HepG2 (cell line): ENCODE measurements around the gene KCNIP3. TPM values are rescaled to one million over a fixed set of nuclear protein-coding genes. Genes with fewer than 3 reads are reported as not detected.
A peak's percentile ranks its signal among the peaks of the same experiment; 100 is the strongest.

ENCODE experiments used
- ARID2 ChIP-seq: sonication (generic); formaldehyde crosslinking; IDR thresholded peaks from 2 replicates; pipeline ENCODE4 v1.8.1; 2022; ENCODE audit warnings: mild to moderate bottlenecking, missing genetic modification reagents, borderline replicate concordance
- EHMT2 ChIP-seq: fragments of 200-600 bp; sonication (generic); IDR thresholded peaks from 2 replicates; pipeline ENCODE4 v1.7.0; 2017; ENCODE audit warnings: antibody characterized with exemption, low read depth, low read length, borderline replicate concordance
- FOSL1 ChIP-seq: sonication (generic); formaldehyde crosslinking; IDR thresholded peaks from 2 replicates; pipeline ENCODE4 v1.9.0; 2021; ENCODE audit warnings: missing genetic modification reagents, borderline replicate concordance
- GATAD1 ChIP-seq: IDR thresholded peaks from 2 replicates; pipeline ENCODE4 v1.6.1; 2016; ENCODE audit warnings: missing genetic modification reagents, missing compliant biosample characterization
- HOXA5 ChIP-seq: sonication (generic); formaldehyde crosslinking; IDR thresholded peaks from 2 replicates; pipeline ENCODE4 v1.4.0; 2020; ENCODE audit warnings: missing genetic modification reagents
- KAT8 ChIP-seq: IDR thresholded peaks from 2 replicates; pipeline ENCODE4 v1.6.1; 2016; ENCODE audit warnings: missing genetic modification reagents, missing compliant biosample characterization
- KLF15 ChIP-seq: sonication (generic); formaldehyde crosslinking; IDR thresholded peaks from 2 replicates; pipeline ENCODE4 v1.8.1; 2023; ENCODE audit warnings: borderline replicate concordance, mild to moderate bottlenecking, inconsistent platforms, missing genetic modification reagents, mixed read lengths
- MYC ChIP-seq: sonication (generic); formaldehyde crosslinking; IDR thresholded peaks from 2 replicates; pipeline ENCODE4 v1.9.0; 2021; ENCODE audit warnings: missing genetic modification reagents, borderline replicate concordance
- POLR2A ChIP-seq, 2 experiments: IDR thresholded peaks; 2 replicates each; pipeline ENCODE4 v1.6.1; 2011; ENCODE audit warnings: low read depth in 2 of 2, low read length in 2 of 2, mild to moderate bottlenecking in 1 of 2, moderate library complexity in 1 of 2; ENCODE audit not compliant: insufficient read depth in 1 of 2
- RBM39 ChIP-seq: fragments of 200-400 bp; formaldehyde crosslinking; IDR thresholded peaks from one replicate; pipeline ENCODE4 v1.6.1; 2018; ENCODE audit warnings: antibody characterized with exemption, mild to moderate bottlenecking, low read depth, low read length; ENCODE audit not compliant: poor library complexity, severe bottlenecking
- SP4 ChIP-seq: sonication (generic); formaldehyde crosslinking; IDR thresholded peaks from 2 replicates; pipeline ENCODE4 v1.8.1; 2023; ENCODE audit warnings: mild to moderate bottlenecking, missing genetic modification reagents
- TARDBP ChIP-seq: sonication (generic); formaldehyde crosslinking; IDR thresholded peaks from 2 replicates; pipeline ENCODE4 v1.8.0; 2022; ENCODE audit warnings: mild to moderate bottlenecking, missing genetic modification reagents
- XRCC5 ChIP-seq: fragments of 200-400 bp; formaldehyde crosslinking; optimal IDR thresholded peaks from 2 replicates; pipeline ENCODE3; 2017; ENCODE audit warnings: mild to moderate bottlenecking, low read length
- ZNF777 ChIP-seq: sonication (generic); formaldehyde crosslinking; IDR thresholded peaks from 2 replicates; pipeline ENCODE4 v1.4.0; 2020; ENCODE audit warnings: missing genetic modification reagents
- ZNF788 ChIP-seq: sonication (generic); formaldehyde crosslinking; IDR thresholded peaks from 2 replicates; pipeline ENCODE4 v1.5.0; 2020; ENCODE audit warnings: mild to moderate bottlenecking, missing genetic modification reagents, borderline replicate concordance
- polyA plus RNA-seq, 8 experiments: library from polyadenylated mRNA; depleted of rRNA in 3 of 8; stranded (reverse) in 7 of 8; unstranded in 1 of 8; fragments of >200 nt; fragmentation: Illumina TruSeq in 4 of 8; extraction: Trizol in 4 of 8; gene quantifications; 2 replicates each; pipeline versions ENCODE4 v1.2.1 to v1.2.3, GENCODE V29; 2011 to 2016; ENCODE audit warnings: low read depth in 4 of 8, missing spikeins in 1 of 8, mixed read lengths in 1 of 8; ENCODE audit not compliant: insufficient read depth in 1 of 8
- total RNA-seq, 5 experiments: library from RNA; depleted of rRNA; stranded (reverse); fragments of >200 nt; fragmentation: Illumina TruSeq; extraction: Trizol; gene quantifications; 2 replicates each; pipeline ENCODE4 v1.2.3, GENCODE V29; 2016; ENCODE audit warnings: low read depth in 1 of 5
- TF ChIP-seq, protein P1 (sequence below): sonication (generic); formaldehyde crosslinking; IDR thresholded peaks from 2 replicates; pipeline ENCODE4 v1.4.0; 2020; ENCODE audit warnings: mild to moderate bottlenecking, missing genetic modification reagents
- TF ChIP-seq, protein P2 (sequence below): IDR thresholded peaks from 2 replicates; pipeline ENCODE4 v1.6.1; 2016; ENCODE audit warnings: control low read depth
- TF ChIP-seq, protein P3 (sequence below): sonication (generic); formaldehyde crosslinking; IDR thresholded peaks from 2 replicates; pipeline ENCODE4 v1.5.1; 2020; ENCODE audit warnings: mild to moderate bottlenecking, missing genetic modification reagents
- TF ChIP-seq, protein P4 (sequence below): sonication (generic); formaldehyde crosslinking; IDR thresholded peaks from 2 replicates; pipeline ENCODE4 v1.9.0; 2022; ENCODE audit warnings: missing genetic modification reagents, mild to moderate bottlenecking, borderline replicate concordance

KCNIP3 gene
- total and polyA plus RNA-seq, 2 of the 13 experiments (the other 11 are each of a cell fraction or from before 2014, with no cell fraction given) = not detected

DNA sequence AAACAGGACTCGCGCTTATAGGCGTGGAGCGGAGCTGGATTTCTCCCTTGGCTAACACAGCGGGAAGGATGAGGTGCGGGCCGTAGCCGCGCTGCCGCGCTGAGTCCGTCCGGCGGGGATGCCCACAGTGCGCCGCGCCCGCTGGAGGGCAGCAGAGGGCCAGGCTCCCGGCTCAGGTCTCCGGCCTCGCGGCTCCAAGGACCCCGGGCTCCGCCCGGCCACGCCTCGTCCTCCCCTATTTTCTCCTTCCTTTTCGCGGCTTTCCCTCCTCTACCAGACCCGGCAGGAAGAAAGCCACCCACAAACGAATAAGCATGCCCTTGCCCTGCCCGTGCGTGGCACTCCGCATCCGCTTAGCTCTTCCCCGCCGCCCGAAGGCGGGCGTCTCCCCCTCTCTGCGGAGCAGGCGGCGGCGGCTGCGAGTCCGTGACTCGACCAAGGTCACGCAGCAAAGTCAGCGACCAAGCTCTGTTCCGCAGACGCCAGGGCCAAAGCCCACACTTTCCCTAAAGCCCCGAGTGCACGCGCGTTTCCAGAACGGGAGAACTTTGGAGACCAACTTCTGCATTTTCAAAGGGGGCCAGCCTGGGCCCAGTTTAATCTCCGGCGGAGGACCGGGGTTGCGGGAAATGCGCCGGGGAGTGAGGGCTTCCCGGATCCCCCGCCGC, 48.5 kb downstream of the KCNIP3 start (continued):
- TF ChIP-seq, protein P1, sequence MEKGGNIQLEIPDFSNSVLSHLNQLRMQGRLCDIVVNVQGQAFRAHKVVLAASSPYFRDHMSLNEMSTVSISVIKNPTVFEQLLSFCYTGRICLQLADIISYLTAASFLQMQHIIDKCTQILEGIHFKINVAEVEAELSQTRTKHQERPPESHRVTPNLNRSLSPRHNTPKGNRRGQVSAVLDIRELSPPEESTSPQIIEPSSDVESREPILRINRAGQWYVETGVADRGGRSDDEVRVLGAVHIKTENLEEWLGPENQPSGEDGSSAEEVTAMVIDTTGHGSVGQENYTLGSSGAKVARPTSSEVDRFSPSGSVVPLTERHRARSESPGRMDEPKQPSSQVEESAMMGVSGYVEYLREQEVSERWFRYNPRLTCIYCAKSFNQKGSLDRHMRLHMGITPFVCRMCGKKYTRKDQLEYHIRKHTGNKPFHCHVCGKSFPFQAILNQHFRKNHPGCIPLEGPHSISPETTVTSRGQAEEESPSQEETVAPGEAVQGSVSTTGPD (CRISPR knock-in tag) = no peak
- TF ChIP-seq POLR2A (IDR thresholded peaks at IDR 0.05; ENCODE audit: insufficient read depth in 1 of 2, low read depth in 2 of 2, low read length in 2 of 2) = no peak
- no peak for TF ChIP-seq EHMT2
- TF ChIP-seq, protein P2, sequence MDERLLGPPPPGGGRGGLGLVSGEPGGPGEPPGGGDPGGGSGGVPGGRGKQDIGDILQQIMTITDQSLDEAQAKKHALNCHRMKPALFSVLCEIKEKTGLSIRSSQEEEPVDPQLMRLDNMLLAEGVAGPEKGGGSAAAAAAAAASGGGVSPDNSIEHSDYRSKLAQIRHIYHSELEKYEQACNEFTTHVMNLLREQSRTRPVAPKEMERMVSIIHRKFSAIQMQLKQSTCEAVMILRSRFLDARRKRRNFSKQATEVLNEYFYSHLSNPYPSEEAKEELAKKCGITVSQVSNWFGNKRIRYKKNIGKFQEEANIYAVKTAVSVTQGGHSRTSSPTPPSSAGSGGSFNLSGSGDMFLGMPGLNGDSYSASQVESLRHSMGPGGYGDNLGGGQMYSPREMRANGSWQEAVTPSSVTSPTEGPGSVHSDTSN (CRISPR knock-in tag) = no peak
- TF ChIP-seq HOXA5 (CRISPR knock-in tag) = no peak
- TF ChIP-seq KAT8 = 0 out of 2 replicates have a peak, but pooled peaks have one; percentile 15
- TF ChIP-seq, protein P3, sequence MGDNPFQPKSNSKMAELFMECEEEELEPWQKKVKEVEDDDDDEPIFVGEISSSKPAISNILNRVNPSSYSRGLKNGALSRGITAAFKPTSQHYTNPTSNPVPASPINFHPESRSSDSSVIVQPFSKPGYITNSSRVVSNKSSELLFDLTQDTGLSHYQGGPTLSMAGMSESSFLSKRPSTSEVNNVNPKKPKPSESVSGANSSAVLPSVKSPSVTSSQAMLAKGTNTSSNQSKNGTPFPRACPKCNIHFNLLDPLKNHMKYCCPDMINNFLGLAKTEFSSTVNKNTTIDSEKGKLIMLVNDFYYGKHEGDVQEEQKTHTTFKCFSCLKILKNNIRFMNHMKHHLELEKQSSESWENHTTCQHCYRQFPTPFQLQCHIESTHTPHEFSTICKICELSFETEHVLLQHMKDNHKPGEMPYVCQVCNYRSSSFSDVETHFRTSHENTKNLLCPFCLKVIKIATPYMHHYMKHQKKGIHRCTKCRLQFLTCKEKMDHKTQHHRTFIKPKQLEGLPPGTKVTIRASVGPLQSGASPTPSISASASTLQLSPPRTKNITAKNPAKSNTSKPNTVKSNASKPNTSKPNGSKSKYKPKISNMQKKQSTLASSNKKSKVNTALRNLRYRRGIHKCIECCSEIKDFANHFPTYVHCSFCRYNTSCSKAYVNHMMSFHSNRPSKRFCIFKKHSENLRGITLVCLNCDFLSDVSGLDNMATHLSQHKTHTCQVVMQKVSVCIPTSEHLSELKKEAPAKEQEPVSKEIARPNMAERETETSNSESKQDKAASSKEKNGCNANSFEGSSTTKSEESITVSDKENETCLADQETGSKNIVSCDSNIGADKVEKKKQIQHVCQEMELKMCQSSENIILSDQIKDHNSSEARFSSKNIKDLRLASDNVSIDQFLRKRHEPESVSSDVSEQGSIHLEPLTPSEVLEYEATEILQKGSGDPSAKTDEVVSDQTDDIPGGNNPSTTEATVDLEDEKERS = 0 out of 2 replicates have a peak, but pooled peaks have one; percentile 41
- peak; percentile 32; the same call in 1 of the 2 replicates for TF ChIP-seq TARDBP
- TF ChIP-seq KLF15 = no peak
- 0 out of 2 replicates have a peak, but pooled peaks have one; percentile 48 for TF ChIP-seq ARID2 (CRISPR knock-in tag)
- TF ChIP-seq, protein P4, sequence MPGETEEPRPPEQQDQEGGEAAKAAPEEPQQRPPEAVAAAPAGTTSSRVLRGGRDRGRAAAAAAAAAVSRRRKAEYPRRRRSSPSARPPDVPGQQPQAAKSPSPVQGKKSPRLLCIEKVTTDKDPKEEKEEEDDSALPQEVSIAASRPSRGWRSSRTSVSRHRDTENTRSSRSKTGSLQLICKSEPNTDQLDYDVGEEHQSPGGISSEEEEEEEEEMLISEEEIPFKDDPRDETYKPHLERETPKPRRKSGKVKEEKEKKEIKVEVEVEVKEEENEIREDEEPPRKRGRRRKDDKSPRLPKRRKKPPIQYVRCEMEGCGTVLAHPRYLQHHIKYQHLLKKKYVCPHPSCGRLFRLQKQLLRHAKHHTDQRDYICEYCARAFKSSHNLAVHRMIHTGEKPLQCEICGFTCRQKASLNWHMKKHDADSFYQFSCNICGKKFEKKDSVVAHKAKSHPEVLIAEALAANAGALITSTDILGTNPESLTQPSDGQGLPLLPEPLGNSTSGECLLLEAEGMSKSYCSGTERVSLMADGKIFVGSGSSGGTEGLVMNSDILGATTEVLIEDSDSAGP (CRISPR knock-in tag) = peak; percentile 69; the same call in 1 of the 2 replicates
- TF ChIP-seq SP4 (CRISPR knock-in tag) = no peak
- TF ChIP-seq XRCC5 = peak; percentile 74
- peak; percentile 75; the same call in 1 of the 2 replicates for TF ChIP-seq ZNF788
- TF ChIP-seq MYC (CRISPR knock-in tag) = no peak; the same call in 1 of the 2 replicates
- TF ChIP-seq RBM39 = peak; percentile 66
- no peak for TF ChIP-seq FOSL1 (CRISPR knock-in tag)
- no peak for TF ChIP-seq ZNF777 (CRISPR knock-in tag)
- no peak for TF ChIP-seq GATAD1 (CRISPR knock-in tag)
